ENCODE data around the gene KIRREL3. TPM values are rescaled to one million over a fixed set of nuclear protein-coding genes. Genes with fewer than 3 reads are reported as not detected.
A peak's percentile ranks its signal among the peaks of the same experiment; 100 is the strongest.

Gene KIRREL3
- total and polyA plus RNA-seq, 2 experiments from 2014 or later: 16.1 to 35.6 TPM

DNA sequence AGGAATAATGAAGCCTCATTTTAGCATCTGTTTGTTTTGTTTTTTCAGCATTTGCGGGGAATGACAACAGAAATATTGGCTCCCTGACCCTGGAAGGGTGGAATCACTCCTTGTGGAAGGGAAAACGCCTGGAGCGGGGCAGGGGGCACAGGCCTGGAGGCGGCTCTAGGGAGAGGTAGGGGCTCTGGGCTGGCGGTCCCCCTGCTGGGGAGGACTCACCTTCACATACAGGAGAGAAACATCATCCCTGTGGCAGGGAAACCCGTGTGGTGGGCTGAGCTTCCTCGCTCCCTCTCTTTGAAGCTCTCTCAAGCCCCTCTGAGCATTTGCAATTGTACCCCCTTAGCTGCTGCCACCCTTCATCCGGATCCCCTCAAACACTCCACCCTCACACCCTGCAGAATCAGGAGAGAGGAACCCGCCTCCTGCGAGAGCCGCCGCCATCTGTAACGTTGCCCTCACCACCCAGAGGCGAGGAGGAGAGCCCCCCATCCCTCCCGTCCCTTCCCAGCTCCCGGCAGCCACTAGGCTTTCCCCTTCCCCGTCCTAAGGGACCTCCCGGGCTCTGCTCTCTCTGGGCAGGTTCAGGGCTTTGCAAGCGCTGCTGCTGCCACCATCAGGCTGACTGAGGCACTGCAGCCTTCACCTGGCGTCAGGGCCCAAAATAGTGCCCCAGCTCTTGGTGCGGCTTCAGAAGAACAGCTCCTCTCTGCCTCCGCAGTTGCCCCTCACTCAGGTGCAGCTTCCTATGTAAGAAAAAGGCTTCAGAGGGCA is 10.4 kb downstream of the KIRREL3 start:
- peak; percentile 87 for DNase-seq
- no peak for TF ChIP-seq EZH2phosphoT487 (IDR thresholded peaks at IDR 0.05; ENCODE audit: insufficient read depth, low read depth)
- no peak for TF ChIP-seq EZH2 (IDR thresholded peaks at IDR 0.05; ENCODE audit: insufficient read depth, poor library complexity, severe bottlenecking)
- no peaks in the 10 kb centered on the region for H3K9me2 ChIP-seq (ENCODE audit: insufficient read depth)
- H3K27me3 ChIP-seq (replicated peaks; ENCODE audit: insufficient read depth): no peaks in the 10 kb centered on the region
- peak overlapping the region; percentile 100 for H3K27ac ChIP-seq
- H3K79me2 ChIP-seq (ENCODE audit: insufficient read depth): peaks cover 61% of the 10 kb centered on the region
- WGBS, 2 experiments (ENCODE audit: low coverage in 1 of 2, low lambda C conversion rate in 2 of 2, missing lambda C conversion rate in 2 of 2): 20 to 21% methylated on average over 20 to 22 of the region's 22 CpGs
- peak overlapping the region; percentile 46 for H3K4me3 ChIP-seq
- H3F3A ChIP-seq (ENCODE audit: insufficient read depth): peaks cover 43% of the 10 kb centered on the region
- peaks cover 55% of the 10 kb centered on the region for H3K4me1 ChIP-seq (ENCODE audit: insufficient read depth)
- H2AFZ ChIP-seq: peak overlapping the region; percentile 55
- H3K9ac ChIP-seq: peak overlapping the region; percentile 83
- no peaks in the 10 kb centered on the region for H3K36me3 ChIP-seq (ENCODE audit: low read depth)
- in situ Hi-C loops (cut with MboI): loop anchor here (10.0 kb wide), 2 partner anchors 275 to 375 kb away; no protein-coding TSS in a partner anchor
- peak overlapping the region; percentile 83 for H3K4me2 ChIP-seq (ENCODE audit: unreplicated experiment)
- no peaks in the 10 kb centered on the region for H3K9me3 ChIP-seq (ENCODE audit: low read depth)
- H4K20me1 ChIP-seq (ENCODE audit: insufficient read depth): no peaks in the 10 kb centered on the region

DNA sequence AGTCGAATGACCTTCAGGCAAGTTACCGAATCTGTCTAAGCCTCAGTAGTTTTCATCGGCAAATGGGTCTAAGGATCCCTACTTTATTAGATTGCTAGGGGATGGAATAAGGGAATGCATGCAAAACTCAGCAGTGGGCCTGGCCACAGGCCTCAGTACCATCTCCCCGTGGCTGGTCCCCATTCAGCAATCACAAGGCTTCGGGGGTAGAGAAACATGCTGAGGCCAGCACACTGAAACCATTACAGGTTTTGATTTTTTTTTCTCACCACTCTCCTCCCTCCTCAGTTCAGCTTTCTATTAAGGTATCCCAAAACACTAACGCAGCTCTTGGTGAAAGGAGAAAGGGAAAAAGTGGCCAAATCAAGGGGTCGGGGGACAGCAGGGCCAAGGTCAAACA is 11.9 kb downstream of the KIRREL3 start:
- no peak for TF ChIP-seq EZH2 (IDR thresholded peaks at IDR 0.05; ENCODE audit: insufficient read depth, poor library complexity, severe bottlenecking)
- no peak for TF ChIP-seq EZH2phosphoT487 (IDR thresholded peaks at IDR 0.05; ENCODE audit: insufficient read depth, low read depth)
- in situ Hi-C loops (cut with MboI): loop anchor here (10.0 kb wide), 2 partner anchors 274 to 374 kb away; no protein-coding TSS in a partner anchor
- H3K79me2 ChIP-seq (ENCODE audit: insufficient read depth): peaks cover 65% of the 10 kb centered on the region

DNA sequence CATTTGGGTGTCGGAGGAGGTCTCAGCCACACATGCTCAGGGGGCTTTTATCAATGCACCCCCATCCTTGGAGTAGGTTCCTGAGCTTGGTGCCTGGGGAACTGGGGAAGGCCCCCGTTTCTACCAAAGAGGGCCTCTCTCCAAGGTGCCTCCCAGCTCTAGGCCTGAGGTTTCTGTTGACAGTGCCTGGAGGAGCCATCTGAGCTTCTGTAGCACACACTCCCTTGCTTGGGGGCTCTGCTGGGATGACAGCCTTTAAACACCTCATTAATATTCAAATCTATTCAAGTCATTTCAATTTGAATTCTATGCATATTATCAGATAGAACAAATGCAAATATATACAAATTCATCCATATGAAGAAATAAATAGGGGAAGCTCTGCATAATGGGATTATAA is 18.9 kb downstream of the KIRREL3 start:
- no peak overlapping the region for H3K4me3 ChIP-seq
- no peak overlapping the region for H3K4me2 ChIP-seq (ENCODE audit: unreplicated experiment)
- H3K9me3 ChIP-seq (ENCODE audit: low read depth): no peaks in the 10 kb centered on the region
- H3K9ac ChIP-seq: no peak overlapping the region
- no peaks in the 10 kb centered on the region for H3K27me3 ChIP-seq (replicated peaks; ENCODE audit: insufficient read depth)
- H3K27ac ChIP-seq: no peak overlapping the region
- no peaks in the 10 kb centered on the region for H3K9me2 ChIP-seq (ENCODE audit: insufficient read depth)
- TF ChIP-seq EZH2 (IDR thresholded peaks at IDR 0.05; ENCODE audit: insufficient read depth, poor library complexity, severe bottlenecking): no peak
- no peak for TF ChIP-seq EZH2phosphoT487 (IDR thresholded peaks at IDR 0.05; ENCODE audit: insufficient read depth, low read depth)
- H3K79me2 ChIP-seq (ENCODE audit: insufficient read depth): peaks cover 97% of the 10 kb centered on the region
- in situ Hi-C loops (cut with MboI): loop anchor here (10.0 kb wide), 2 partner anchors 267 to 367 kb away; no protein-coding TSS in a partner anchor
- H2AFZ ChIP-seq: no peak overlapping the region
- no peaks in the 10 kb centered on the region for H4K20me1 ChIP-seq (ENCODE audit: insufficient read depth)
- H3K4me1 ChIP-seq (ENCODE audit: insufficient read depth): no peaks in the 10 kb centered on the region
- no peak for DNase-seq
- WGBS, 2 experiments (ENCODE audit: low coverage in 1 of 2, low lambda C conversion rate in 2 of 2, missing lambda C conversion rate in 2 of 2): 49 to 67% methylated on average over 2 of the region's 2 CpGs
- no peaks in the 10 kb centered on the region for H3F3A ChIP-seq (ENCODE audit: insufficient read depth)
- no peaks in the 10 kb centered on the region; the same call in 1 of the 2 replicates for H3K36me3 ChIP-seq (ENCODE audit: low read depth)

More for the DNA sequence above, 11.9 kb downstream of the KIRREL3 start:
- no peaks in the 10 kb centered on the region for H3K9me3 ChIP-seq (ENCODE audit: low read depth)
- WGBS, 2 experiments (ENCODE audit: low coverage in 1 of 2, low lambda C conversion rate in 2 of 2, missing lambda C conversion rate in 2 of 2): 88 to 89% methylated on average over 7 of the region's 7 CpGs
- no peak for DNase-seq
- H3K27ac ChIP-seq: peak overlapping the region; percentile 32; the same call in 1 of the 2 replicates
- no peak overlapping the region for H2AFZ ChIP-seq
- H3K27me3 ChIP-seq (replicated peaks; ENCODE audit: insufficient read depth): no peaks in the 10 kb centered on the region
- no peaks in the 10 kb centered on the region for H3K9me2 ChIP-seq (ENCODE audit: insufficient read depth)
- H3K4me3 ChIP-seq: no peak overlapping the region
- H3K4me1 ChIP-seq (ENCODE audit: insufficient read depth): peaks cover 40% of the 10 kb centered on the region
- H3K4me2 ChIP-seq (ENCODE audit: unreplicated experiment): no peak overlapping the region
- H3K36me3 ChIP-seq (ENCODE audit: low read depth): no peaks in the 10 kb centered on the region
- H3F3A ChIP-seq (ENCODE audit: insufficient read depth): peaks cover 29% of the 10 kb centered on the region
- H3K9ac ChIP-seq: no peak overlapping the region
- H4K20me1 ChIP-seq (ENCODE audit: insufficient read depth): no peaks in the 10 kb centered on the region

DNA sequence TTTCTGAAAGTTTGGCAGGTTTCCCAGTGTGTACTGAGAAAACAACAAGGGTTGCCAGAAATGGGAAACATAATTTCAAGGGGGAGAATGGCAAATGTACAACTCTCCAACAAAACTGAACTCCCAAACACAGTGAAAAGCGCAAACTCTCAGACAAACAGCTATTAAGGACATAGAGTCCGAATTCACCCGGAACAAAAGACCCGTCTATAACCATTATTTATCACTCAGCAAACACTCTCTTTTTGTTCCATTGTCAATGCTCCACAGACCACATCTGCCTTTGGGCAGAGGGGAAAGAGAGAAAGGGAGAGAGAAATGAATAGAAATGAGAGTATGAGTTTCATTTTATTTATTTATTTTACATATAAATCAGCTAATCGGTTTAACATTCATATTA is 21.7 kb downstream of the KIRREL3 start:
- Histone ChIP-seq H4K20me1 (ENCODE audit: insufficient read depth) (no peaks in the 10 kb centered on the region), H3K4me3 (no peak overlapping the region)
- in situ Hi-C loops (cut with MboI): no loop called here

More for the DNA sequence above, 21.7 kb downstream of the KIRREL3 start:
- H3K9me2 ChIP-seq (ENCODE audit: insufficient read depth): no peaks in the 10 kb centered on the region
- TF ChIP-seq EZH2 (IDR thresholded peaks at IDR 0.05; ENCODE audit: insufficient read depth, poor library complexity, severe bottlenecking) (no peak), EZH2phosphoT487 (IDR thresholded peaks at IDR 0.05; ENCODE audit: insufficient read depth, low read depth) (no peak)
- H3K27me3 ChIP-seq (replicated peaks; ENCODE audit: insufficient read depth): no peaks in the 10 kb centered on the region
- DNase-seq: no peak
- H3K4me2 ChIP-seq (ENCODE audit: unreplicated experiment): no peak overlapping the region
- peaks cover 83% of the 10 kb centered on the region for H3K79me2 ChIP-seq (ENCODE audit: insufficient read depth)
- H3K9ac ChIP-seq: no peak overlapping the region
- no peak overlapping the region for H2AFZ ChIP-seq
- WGBS, 2 experiments (ENCODE audit: low coverage in 1 of 2, low lambda C conversion rate in 2 of 2, missing lambda C conversion rate in 2 of 2): 79 to 82% methylated on average over 5 of the region's 5 CpGs
- H3F3A ChIP-seq (ENCODE audit: insufficient read depth): no peaks in the 10 kb centered on the region
- no peaks in the 10 kb centered on the region for H3K4me1 ChIP-seq (ENCODE audit: insufficient read depth)
- no peaks in the 10 kb centered on the region; the same call in 1 of the 2 replicates for H3K36me3 ChIP-seq (ENCODE audit: low read depth)
- H3K9me3 ChIP-seq (ENCODE audit: low read depth): no peaks in the 10 kb centered on the region
- no peak overlapping the region for H3K27ac ChIP-seq
